H1 (cell line): ENCODE measurements around the gene STK32C. TPM values are rescaled to one million over a fixed set of nuclear protein-coding genes. Genes with fewer than 3 reads are reported as not detected.

Experiments
- CTCF ChIA-PET: fragments of 300-600 bp; sonication (Branson Sonifier 250); formaldehyde crosslinking; loops from one replicate; lab custom pipeline; 2021; ENCODE audit not compliant: partially characterized antibody; lab: Charles Lee
- POLR2A ChIA-PET: fragments of 300-600 bp; sonication (Branson Sonifier 250); formaldehyde crosslinking; loops from one replicate; lab custom pipeline; 2021; ENCODE audit warnings: inconsistent platforms; ENCODE audit not compliant: partially characterized antibody; lab: Charles Lee
- DNase-seq, 2 experiments: peaks; one replicate each; pipeline versions ENCODE4 v3.0.0 to v3.0.0-alpha.2; 2010 to 2022; ENCODE audit warnings: low spot score in 2 of 2, low read depth in 1 of 2, mixed read lengths in 1 of 2
- FAIRE-seq: peaks from 2 replicates; lab custom pipeline; 2011; peaks lifted over from hg19 to GRCh38; lab: Jason Lieb, UNC
- H2AFZ ChIP-seq: 2 replicates; pipeline ENCODE4 v1.8.1; 2012; ENCODE audit warnings: low read length, inconsistent platforms
- H2AK5ac ChIP-seq: 2 replicates; pipeline ENCODE4 v1.6.1; 2013; ENCODE audit warnings: low read depth, low read length
- H2BK120ac ChIP-seq: replicated peaks from 2 replicates; pipeline ENCODE3; 2013; ENCODE audit warnings: low read depth, low read length, inconsistent platforms
- H2BK12ac ChIP-seq: 2 replicates; pipeline ENCODE4 v1.6.1; 2013; ENCODE audit warnings: low read depth, low read length
- H2BK15ac ChIP-seq: 2 replicates; pipeline ENCODE4 v1.6.1; 2013; ENCODE audit warnings: low read length
- H2BK20ac ChIP-seq: 2 replicates; pipeline ENCODE4 v1.6.1; 2013; ENCODE audit warnings: low read length
- H2BK5ac ChIP-seq: 2 replicates; pipeline ENCODE4 v1.6.1; 2013; ENCODE audit warnings: low read depth, low read length
- H3K14ac ChIP-seq: 2 replicates; pipeline ENCODE4 v1.6.1; 2013; ENCODE audit warnings: inconsistent platforms; ENCODE audit not compliant: insufficient read length
- H3K18ac ChIP-seq: 2 replicates; pipeline ENCODE4 v1.6.1; 2013; ENCODE audit warnings: low read length; ENCODE audit errors: extremely low read depth
- H3K23ac ChIP-seq: 2 replicates; pipeline ENCODE4 v1.6.1; 2013; ENCODE audit warnings: inconsistent platforms; ENCODE audit not compliant: insufficient read length
- H3K23me2 ChIP-seq: 2 replicates; pipeline ENCODE4 v1.6.1; 2013; ENCODE audit warnings: low read depth, low read length
- H3K27ac ChIP-seq: 2 replicates; pipeline ENCODE4 v1.6.1; 2011; ENCODE audit warnings: low read depth, low read length, inconsistent platforms
- H3K27me3 ChIP-seq, 4 experiments: replicated peaks in 1 of 4; 1 replicate in 1 of 4; 2 replicates in 3 of 4; pipeline versions ENCODE4 v1.6.1 to v1.8.1; 2011 to 2013; ENCODE audit warnings: low read length in 3 of 4, mild to moderate bottlenecking in 3 of 4, inconsistent platforms in 2 of 4, mixed read lengths in 2 of 4, moderate library complexity in 1 of 4; ENCODE audit not compliant: control insufficient read depth in 3 of 4, insufficient read depth in 3 of 4; ENCODE audit errors: extremely low read depth in 1 of 4
- H3K36me3 ChIP-seq, 4 experiments: 2 replicates each; pipeline versions ENCODE4 v1.6.1 to v1.8.1; 2011 to 2013; ENCODE audit warnings: mild to moderate bottlenecking in 4 of 4, low read length in 3 of 4, moderate library complexity in 2 of 4, control low read depth in 1 of 4, inconsistent platforms in 1 of 4; ENCODE audit not compliant: insufficient read depth in 4 of 4, control insufficient read depth in 2 of 4
- H3K4ac ChIP-seq: replicated peaks from 2 replicates; pipeline ENCODE3; 2013; ENCODE audit warnings: low read length, low read depth, mixed read lengths, inconsistent platforms; ENCODE audit not compliant: insufficient read length
- H3K4me1 ChIP-seq, 4 experiments: replicated peaks in 1 of 4; 1 replicate in 1 of 4; 2 replicates in 3 of 4; pipeline versions ENCODE4 v1.6.1 to v1.8.1; 2011 to 2013; ENCODE audit warnings: low read length in 3 of 4, inconsistent platforms in 2 of 4, mixed read lengths in 1 of 4; ENCODE audit not compliant: insufficient read depth in 4 of 4, control insufficient read depth in 3 of 4
- H3K4me2 ChIP-seq, 2 experiments: 2 replicates each; pipeline versions ENCODE4 v1.6.1 to v1.8.1; 2011 to 2013; ENCODE audit warnings: low read depth in 2 of 2, low read length in 2 of 2, control low read depth in 1 of 2, inconsistent platforms in 1 of 2, mild to moderate bottlenecking in 1 of 2; ENCODE audit not compliant: insufficient read depth in 1 of 2
- H3K4me3 ChIP-seq, 4 experiments: fragments of 200-600, 300-600 bp in 1 of 4; sonication (generic), shearing (Covaris generic), sonication (Bioruptor Twin) in 1 of 4; 2 replicates each; pipeline versions ENCODE4 v1.5.1 to v1.8.1; 2011 to 2016; ENCODE audit warnings: low read length in 4 of 4, low read depth in 3 of 4, control low read depth in 2 of 4, inconsistent platforms in 2 of 4, mild to moderate bottlenecking in 2 of 4, mixed read lengths in 1 of 4, moderate library complexity in 1 of 4; ENCODE audit not compliant: insufficient read depth in 2 of 4; ENCODE audit errors: extremely low read depth in 1 of 4
- H3K56ac ChIP-seq: replicated peaks from 2 replicates; pipeline ENCODE3; 2013; ENCODE audit warnings: low read depth, mild to moderate bottlenecking, mixed read lengths, low read length, inconsistent platforms; ENCODE audit not compliant: insufficient read length
- H3K79me1 ChIP-seq: 2 replicates; pipeline ENCODE4 v1.6.1; 2013; ENCODE audit warnings: low read depth, low read length, control low read depth
- H3K79me2 ChIP-seq, 2 experiments: 2 replicates each; pipeline versions ENCODE4 v1.6.1 to v1.8.1; 2012 to 2013; ENCODE audit warnings: low read length in 2 of 2, mild to moderate bottlenecking in 2 of 2, inconsistent platforms in 1 of 2; ENCODE audit not compliant: insufficient read depth in 2 of 2, control insufficient read depth in 1 of 2
- H3K9ac ChIP-seq, 4 experiments: replicated peaks in 1 of 4; 1 replicate in 1 of 4; 2 replicates in 3 of 4; pipeline versions ENCODE4 v1.6.1 to v1.8.1; 2011 to 2013; ENCODE audit warnings: low read depth in 3 of 4, low read length in 3 of 4, control low read depth in 2 of 4, mild to moderate bottlenecking in 2 of 4, moderate library complexity in 2 of 4, inconsistent platforms in 1 of 4; ENCODE audit errors: extremely low read depth in 1 of 4
- H3K9me3 ChIP-seq, 2 experiments: 2 replicates each; pipeline versions ENCODE4 v1.6.1 to v1.8.1; 2012 to 2013; ENCODE audit warnings: mild to moderate bottlenecking in 2 of 2, moderate library complexity in 2 of 2, control low read depth in 1 of 2, inconsistent platforms in 1 of 2, low read depth in 1 of 2, low read length in 1 of 2, mixed read lengths in 1 of 2; ENCODE audit not compliant: insufficient read depth in 2 of 2
- H4K20me1 ChIP-seq, 2 experiments: replicated peaks in 1 of 2; 2 replicates each; pipeline versions ENCODE3 to v1.8.1; 2011 to 2013; ENCODE audit warnings: inconsistent platforms in 2 of 2, low read length in 2 of 2, mild to moderate bottlenecking in 1 of 2; ENCODE audit not compliant: insufficient read depth in 2 of 2, control insufficient read depth in 1 of 2
- H4K5ac ChIP-seq: 2 replicates; pipeline ENCODE4 v1.6.1; 2013; ENCODE audit warnings: low read length, low read depth, mixed read lengths, inconsistent platforms; ENCODE audit not compliant: insufficient read length
- H4K8ac ChIP-seq: 2 replicates; pipeline ENCODE4 v1.8.0; 2013; ENCODE audit warnings: mild to moderate bottlenecking, moderate library complexity, low read length, inconsistent platforms; ENCODE audit not compliant: insufficient read depth; ENCODE audit errors: extremely low read depth
- H4K91ac ChIP-seq: replicated peaks from 2 replicates; pipeline ENCODE3; 2013; ENCODE audit warnings: low read length, mixed read lengths, inconsistent platforms; ENCODE audit not compliant: insufficient read length
- CBX5 ChIP-seq: fragments of 300-800, 300-1000 bp; sonication (generic); IDR thresholded peaks from 2 replicates; pipeline ENCODE4 v1.7.1; 2016; ENCODE audit warnings: antibody characterized with exemption, low read length, low read depth
- CTCF ChIP-seq, 3 experiments: IDR thresholded peaks; 1 replicate in 2 of 3; 2 replicates in 1 of 3; pipeline versions ENCODE4 v1.5.1 to v1.6.1; 2011; ENCODE audit warnings: low read length in 3 of 3, mild to moderate bottlenecking in 3 of 3, inconsistent platforms in 2 of 3, low read depth in 1 of 3, moderate library complexity in 1 of 3; ENCODE audit not compliant: insufficient read depth in 1 of 3; ENCODE audit errors: control extremely low read depth in 1 of 3
- JUN ChIP-seq: IDR thresholded peaks from 2 replicates; pipeline ENCODE4 v1.6.1; 2011; ENCODE audit warnings: low read depth, mild to moderate bottlenecking, improper control_type of control experiment, low read length
- JUND ChIP-seq: IDR thresholded peaks from 2 replicates; pipeline ENCODE4 v1.6.1; 2011; ENCODE audit warnings: mild to moderate bottlenecking, improper control_type of control experiment, low read length
- MAX ChIP-seq: IDR thresholded peaks from 2 replicates; pipeline ENCODE4 v1.6.1; 2012; ENCODE audit warnings: inconsistent platforms
- PHF8 ChIP-seq: fragments of 200-600 bp; sonication (generic); conservative IDR thresholded peaks from 2 replicates; pipeline ENCODE4 v1.7.1; 2012; ENCODE audit warnings: low read depth, mild to moderate bottlenecking, inconsistent platforms, low read length, moderate library complexity
- RBBP5 ChIP-seq: IDR thresholded peaks from 2 replicates; pipeline ENCODE4 v1.7.1; 2012; ENCODE audit warnings: low read depth, mild to moderate bottlenecking, inconsistent platforms, low read length, moderate library complexity, borderline replicate concordance
- RNF2 ChIP-seq: fragments of 200-900, 300-1000 bp; sonication (generic); IDR thresholded peaks from 2 replicates; pipeline ENCODE4 v1.7.1; 2016; ENCODE audit warnings: borderline replicate concordance, low read depth, mild to moderate bottlenecking, antibody characterized with exemption, low read length; ENCODE audit not compliant: poor library complexity, severe bottlenecking; ENCODE audit errors: missing control alignments
- SUZ12 ChIP-seq: fragments of 200-600 bp; sonication (generic); IDR thresholded peaks from 2 replicates; pipeline ENCODE4 v1.6.1; 2012; ENCODE audit warnings: mild to moderate bottlenecking, inconsistent platforms, low read length, moderate library complexity, mixed read lengths
- TAF1 ChIP-seq: IDR thresholded peaks from 2 replicates; pipeline ENCODE4 v1.6.1; 2011; ENCODE audit warnings: mild to moderate bottlenecking, low read depth, low read length
- TAF7 ChIP-seq: optimal IDR thresholded peaks from 2 replicates; pipeline ENCODE3; 2011; ENCODE audit warnings: low read depth, mild to moderate bottlenecking, inconsistent platforms, low read length, moderate library complexity, borderline replicate concordance
- WGBS, 2 experiments: shearing (Covaris generic) in 1 of 2; methylation state at CpG; one replicate each; pipeline versions ENCODE4 v1.1.6 to v1.1.7; 2013 to 2015; ENCODE audit warnings: low lambda C conversion rate in 2 of 2, mixed read lengths in 2 of 2, inconsistent platforms in 1 of 2, low coverage in 1 of 2, missing lambda C conversion rate in 1 of 2; ENCODE audit not compliant: insufficient replicate concordance in 2 of 2, insufficient coverage in 1 of 2, insufficient read length in 1 of 2; ENCODE audit errors: extremely low coverage in 1 of 2, missing lambda C conversion rate in 1 of 2; 5-methylcytosine and 5-hydroxymethylcytosine counted together
- polyA plus RNA-seq, 7 experiments: library from polyadenylated mRNA; depleted of rRNA in 3 of 7; stranded (reverse) in 5 of 7; unstranded in 2 of 7; fragments of >200 nt in 5 of 7; fragments of 200-250 nt in 2 of 7; gene quantifications; 1 replicate in 5 of 7; 2 replicates in 1 of 7; 4 replicates in 1 of 7; pipeline versions ENCODE4 v1.2.1 to v1.2.3, GENCODE V29; 2011 to 2013; ENCODE audit warnings: missing spikeins in 2 of 7, mixed read lengths in 2 of 7
- total RNA-seq: library from RNA; stranded (reverse); fragmentation: NEBNext Ultra II Directional; extraction: Animal tissue kit (Norgen Biotek cat#: 25700); gene quantifications from 2 replicates; pipeline ENCODE4 v1.2.1, GENCODE V29; 2021

The STK32C gene
- total and polyA plus RNA-seq, 2 of the 8 experiments (the other 6 are each of a cell fraction or from before 2014, with no cell fraction given): 10.6 to 15.6 TPM

- WGBS, 2 experiments: 90% methylated on average over 6 of the region's 6 CpGs; no CpG with 5 or more reads in 1 of the 2 experiments
- no peak overlapping the region for H3K23ac ChIP-seq
- FAIRE-seq: no peak
- TF ChIP-seq JUN (no peak), CTCF (IDR thresholded peaks at IDR 0.05; ENCODE audit: control extremely low read depth in 1 of 3, insufficient read depth in 1 of 3, low read depth in 1 of 3, low read length in 3 of 3) (no peak), RBBP5 (no peak), TAF7 (no peak), TAF1 (no peak), PHF8 (no peak), JUND (no peak), RNF2 (no peak), MAX (no peak), SUZ12 (no peak), CBX5 (no peak)
Measured at GRCh38 chr10:132341017-132341416, 33.3 kb upstream of the STK32C start.

More at GRCh38 chr10:132341017-132341416, 33.3 kb upstream of the STK32C start:
- Histone ChIP-seq H3K79me1 (no peaks in the 10 kb centered on the region), H3K18ac (no peak overlapping the region), H2BK120ac (no peak overlapping the region), H3K56ac (no peak overlapping the region), H2AK5ac (no peak overlapping the region), H4K91ac (no peak overlapping the region), H4K20me1 (no peaks in the 10 kb centered on the region), H3K27me3 (no peaks in the 10 kb centered on the region), H3K4me1 (peaks cover 0 to 3% (median 0%) of the 10 kb centered on the region in 4 experiments; a peak in 1 of 7 replicates), H2AFZ (no peak overlapping the region), H3K27ac (no peak overlapping the region), H3K9me3 (no peaks in the 10 kb centered on the region), H2BK5ac (no peak overlapping the region), H3K4ac (no peak overlapping the region), H3K9ac (no peak overlapping the region), H4K8ac (no peak overlapping the region), H3K14ac (no peak overlapping the region), H3K4me3 (no peak overlapping the region), H3K4me2 (no peak overlapping the region), H2BK20ac (no peak overlapping the region), H3K23me2 (no peaks in the 10 kb centered on the region), H2BK12ac (no peak overlapping the region), H3K79me2 (no peaks in the 10 kb centered on the region), H3K36me3 (no peaks in the 10 kb centered on the region), H2BK15ac (no peak overlapping the region), H4K5ac (no peak overlapping the region)
- DNase-seq: no peak
- CTCF ChIA-PET: interaction anchor here (1.6 kb wide), 1 partner anchor 12 kb away, joined by 5 read pairs; no protein-coding TSS in a partner anchor
- POLR2A ChIA-PET: no interaction called here
